Ramos (cell line): ENCODE measurements around the gene POLR2E.

Source experiments
- in situ Hi-C: fragments of 300-500 bp; cut with MboI; formaldehyde crosslinking; loops from one replicate; pipeline ENCODE4 v1.14.3; 2022; ENCODE audit warnings: low sequenced_read_pairs; ENCODE audit not compliant: unreplicated experiment

POLR2E gene

DNA sequence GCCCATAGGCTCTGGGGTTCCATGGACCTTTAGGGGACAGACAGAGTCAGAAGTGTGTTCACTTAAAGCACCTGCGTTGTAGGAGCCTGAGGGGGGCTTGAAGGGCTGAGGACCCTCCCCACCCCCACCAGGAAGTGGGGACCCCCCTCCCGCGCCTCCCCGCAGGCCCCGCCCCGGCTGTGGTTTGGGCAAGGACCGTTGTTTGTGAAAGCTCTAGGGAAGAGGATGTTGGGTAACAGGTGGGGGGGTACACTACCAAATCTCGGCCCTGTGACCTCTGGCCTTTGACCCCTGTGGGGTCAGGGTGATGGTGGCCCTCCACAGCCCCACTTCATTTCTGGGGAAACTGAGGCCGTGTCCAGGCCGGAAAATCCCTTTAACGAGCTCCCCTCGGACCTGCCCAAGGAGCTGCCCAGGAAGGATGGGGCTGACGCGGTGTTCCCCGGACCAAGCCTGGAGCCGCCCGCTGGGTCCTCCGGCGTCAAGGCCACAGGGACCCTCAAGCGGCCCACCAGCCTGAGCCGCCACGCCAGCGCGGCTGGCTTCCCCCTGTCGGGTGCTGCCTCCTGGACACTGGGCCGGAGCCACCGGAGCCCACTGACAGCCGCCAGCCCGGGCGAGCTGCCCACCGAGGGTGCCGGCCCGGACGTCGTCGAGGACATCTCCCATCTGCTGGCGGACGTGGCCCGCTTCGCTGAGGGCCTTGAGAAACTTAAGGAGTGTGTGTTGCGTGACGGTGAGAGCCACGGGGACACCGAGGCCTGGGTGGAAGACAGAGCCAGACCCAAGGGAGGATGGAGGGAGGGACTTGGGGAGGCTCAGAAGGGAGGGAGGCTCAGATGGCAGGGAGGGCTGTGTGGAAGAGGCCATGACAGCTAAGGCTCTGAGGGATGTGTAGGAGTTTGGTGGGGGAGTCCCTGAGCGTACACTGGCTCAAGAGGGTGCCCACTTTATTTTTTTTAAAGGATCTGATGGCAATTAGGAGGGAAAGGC lies 26.9 kb downstream of the POLR2E start:
- in situ Hi-C loops, result no loop called here

- in situ Hi-C loops, result no loop called here
Observed at GRCh38 chr19:1067341-1067957, 27.7 kb downstream of the POLR2E start.

DNA sequence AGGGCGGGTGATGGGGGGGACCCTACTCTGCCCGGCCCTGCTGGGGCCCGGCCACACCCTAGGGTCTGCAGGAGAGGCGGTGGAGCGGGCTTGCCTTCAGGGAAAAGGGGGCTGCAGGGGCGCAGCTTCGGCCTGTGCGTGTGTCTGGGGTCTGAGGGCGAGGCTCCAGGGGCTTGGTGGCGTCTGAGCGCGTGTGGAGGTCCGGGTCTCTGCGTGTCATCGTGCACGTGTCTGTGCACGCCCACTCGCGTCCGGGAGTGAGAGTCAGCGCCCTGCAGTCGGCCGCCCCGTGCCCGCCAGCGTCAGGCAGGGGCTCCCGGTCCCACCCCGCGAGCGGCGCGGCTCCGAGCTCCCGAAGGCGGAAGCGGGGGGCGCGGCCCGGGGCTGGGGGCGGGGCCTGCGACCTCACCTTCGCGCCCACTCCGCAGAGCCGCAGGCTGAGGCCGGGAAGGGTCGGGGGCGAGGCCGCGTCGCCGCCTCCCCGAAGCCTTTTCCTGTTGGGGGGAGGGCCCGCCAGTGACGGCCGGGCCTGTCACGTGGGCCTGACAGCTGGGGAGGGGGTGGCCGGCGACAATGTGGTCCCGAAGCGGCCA lies 28.3 kb downstream of the POLR2E start, which contains the start of gene ARHGAP45:
TSS of gene ARHGAP45 (plus strand) at position 420 of the 593 bp plus-strand sequence. CDS start 239 bp downstream, outside the sequence.
- in situ Hi-C loops, result no loop called here

DNA sequence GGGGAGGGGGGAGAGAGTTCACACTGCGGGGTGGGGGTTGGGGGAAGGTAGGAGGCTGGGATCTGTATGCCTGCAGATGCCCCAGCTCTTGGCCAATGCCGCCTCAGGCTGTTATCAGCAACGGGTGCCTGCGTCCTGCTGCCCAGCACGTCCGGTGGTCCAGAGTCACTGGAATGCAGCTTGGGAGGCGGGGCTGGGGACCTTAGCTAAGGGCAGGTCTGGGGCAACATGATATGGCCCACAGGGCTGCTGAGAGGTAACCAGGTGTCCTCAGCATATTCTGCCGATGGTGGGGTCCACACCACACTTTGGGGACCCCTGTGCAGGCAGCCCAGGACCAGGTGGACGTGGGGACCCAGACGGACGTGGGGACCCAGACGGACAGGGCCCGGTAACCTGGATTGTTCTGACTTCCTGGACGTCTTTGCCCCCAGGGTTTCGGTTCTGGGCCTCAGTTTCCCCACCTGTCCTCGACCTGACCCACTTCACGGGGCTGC lies 28.9 kb downstream of the POLR2E start:
- in situ Hi-C loops, result no loop called here

DNA sequence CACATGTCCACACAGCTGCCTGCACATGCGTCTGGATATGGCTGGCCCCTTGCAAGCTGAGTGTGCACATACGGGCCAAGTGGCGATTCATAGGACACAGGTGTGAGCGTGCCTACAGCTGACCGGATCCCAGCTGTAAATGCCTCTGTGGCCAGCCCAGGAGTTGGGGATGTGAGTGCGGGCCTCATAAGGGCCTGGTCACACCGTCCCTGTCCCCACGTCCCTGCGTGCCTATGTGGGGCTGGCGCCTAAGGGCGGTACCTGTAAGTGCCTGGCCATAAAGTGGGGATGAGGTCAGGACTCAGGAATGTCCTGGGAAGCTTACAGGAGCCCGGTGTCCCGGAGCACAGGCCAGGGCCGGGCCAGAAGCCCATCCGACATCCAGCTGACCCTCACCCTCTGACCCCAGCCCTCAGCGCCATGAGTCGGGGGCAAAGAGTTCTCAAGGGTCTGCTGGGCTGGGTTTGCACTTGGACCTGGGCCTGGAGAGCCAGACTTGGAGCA lies 29.5 kb downstream of the POLR2E start:
- in situ Hi-C loops, result no loop called here

DNA sequence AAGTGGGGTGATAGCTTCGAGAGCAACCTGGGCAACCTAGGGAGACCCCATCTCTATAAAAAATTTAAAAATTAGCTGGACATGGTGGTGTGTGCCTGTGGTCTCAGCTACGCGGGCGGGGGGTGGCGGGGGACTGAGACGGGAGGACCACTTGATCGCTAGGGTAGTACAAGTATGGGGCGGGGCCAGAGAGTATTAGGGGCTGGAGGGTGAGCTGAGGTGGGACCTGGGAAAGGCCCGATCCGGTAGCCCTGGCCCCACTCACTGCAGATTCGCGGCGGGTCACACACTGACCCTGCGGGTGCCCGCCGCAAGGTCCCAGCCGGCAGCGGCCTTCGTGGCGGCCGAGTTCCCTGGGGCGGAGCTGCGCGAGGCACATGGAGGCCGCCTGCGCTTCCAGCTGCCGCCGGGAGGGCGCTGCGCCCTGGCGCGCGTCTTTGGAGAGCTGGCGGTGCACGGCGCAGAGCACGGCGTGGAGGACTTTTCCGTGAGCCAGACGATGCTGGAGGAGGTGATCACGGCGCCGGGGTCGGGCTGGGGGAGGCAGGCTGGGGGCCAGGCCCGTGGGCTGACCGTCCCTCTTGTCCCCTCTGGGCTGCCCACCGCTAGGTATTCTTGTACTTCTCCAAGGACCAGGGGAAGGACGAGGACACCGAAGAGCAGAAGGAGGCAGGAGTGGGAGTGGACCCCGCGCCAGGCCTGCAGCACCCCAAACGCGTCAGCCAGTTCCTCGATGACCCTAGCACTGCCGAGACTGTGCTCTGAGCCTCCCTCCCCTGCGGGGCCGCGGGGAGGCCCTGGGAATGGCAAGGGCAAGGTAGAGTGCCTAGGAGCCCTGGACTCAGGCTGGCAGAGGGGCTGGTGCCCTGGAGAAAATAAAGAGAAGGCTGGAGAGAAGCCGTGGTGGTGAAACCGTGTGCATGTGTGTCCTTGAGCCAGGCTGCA lies 30.2 kb downstream of the POLR2E start:
- in situ Hi-C loops, result no loop called here

DNA sequence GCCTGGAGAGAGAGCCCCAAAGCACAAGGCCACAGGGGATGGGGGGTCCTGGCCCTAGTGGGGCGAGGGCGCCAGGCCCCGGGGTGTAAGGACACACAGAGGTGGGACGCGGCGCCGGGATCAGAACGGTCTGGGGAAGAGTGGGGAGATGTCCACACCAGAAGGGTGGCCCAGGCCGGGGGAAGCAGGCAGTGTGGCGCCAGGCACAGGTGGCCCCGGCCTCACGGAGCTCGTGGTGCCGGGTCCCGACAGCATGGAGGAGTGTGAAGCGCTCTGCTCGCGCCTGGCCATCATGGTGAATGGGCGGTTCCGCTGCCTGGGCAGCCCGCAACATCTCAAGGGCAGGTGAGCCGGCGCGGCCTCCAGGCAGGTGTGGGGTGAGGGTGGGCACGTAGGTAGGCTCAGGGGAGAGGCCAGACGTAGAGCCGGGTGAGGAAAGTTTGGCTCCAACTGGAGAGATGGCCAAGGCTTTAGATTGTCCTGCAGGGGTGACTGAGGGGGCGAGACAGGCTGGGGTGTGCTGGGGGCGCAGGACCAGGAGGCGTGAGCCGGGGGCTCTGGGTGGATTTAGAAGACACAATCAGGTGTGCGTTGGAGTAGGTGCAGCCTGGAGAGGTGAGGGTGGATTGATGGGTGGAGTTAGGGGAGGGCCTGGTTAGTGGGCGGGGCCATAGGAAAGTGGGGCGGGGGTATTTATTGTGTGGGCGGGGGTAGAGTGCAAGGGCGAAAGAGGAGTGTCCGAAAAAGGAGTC lies 31.1 kb downstream of the POLR2E start:
- in situ Hi-C loops, result no loop called here

DNA sequence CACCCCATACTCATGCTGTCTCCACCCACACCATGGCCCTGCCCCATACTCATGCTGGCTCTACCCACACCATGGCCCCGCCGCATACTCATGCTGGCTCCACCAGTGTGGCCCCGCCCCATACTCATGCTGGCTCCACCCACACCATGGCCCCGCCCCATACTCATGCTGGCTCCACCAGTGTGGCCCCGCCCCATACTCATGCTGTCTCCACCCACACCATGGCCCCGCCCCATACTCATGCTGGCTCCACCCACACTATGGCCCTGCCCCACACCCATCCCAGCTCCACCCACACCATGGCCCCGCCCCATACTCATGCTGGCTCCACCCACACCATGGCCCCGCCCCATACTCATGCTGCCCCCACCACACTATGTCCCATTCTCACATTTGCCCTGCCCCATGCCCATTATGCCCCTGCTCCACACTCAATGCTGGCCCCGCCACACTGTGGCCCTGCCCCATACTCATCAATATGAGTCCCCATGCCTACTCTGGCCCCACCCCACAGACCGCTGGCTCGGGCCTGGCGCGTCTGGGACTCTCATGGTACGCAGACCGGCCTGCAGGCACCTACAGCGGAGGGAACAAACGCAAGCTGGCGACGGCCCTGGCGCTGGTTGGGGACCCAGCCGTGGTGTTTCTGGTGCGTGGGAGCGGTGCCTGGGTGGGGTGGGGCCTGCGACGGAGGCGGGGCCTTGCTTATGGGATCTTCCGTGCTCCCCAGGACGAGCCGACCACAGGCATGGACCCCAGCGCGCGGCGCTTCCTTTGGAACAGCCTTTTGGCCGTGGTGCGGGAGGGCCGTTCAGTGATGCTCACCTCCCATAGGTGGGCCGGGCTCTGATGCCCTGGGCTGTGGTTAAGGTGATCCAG lies 31.9 kb downstream of the POLR2E start:
- in situ Hi-C loops, result no loop called here

GRCh38 chr19:1062387-1063029 lies 32.7 kb downstream of the POLR2E start:
- in situ Hi-C loops, result no loop called here

DNA sequence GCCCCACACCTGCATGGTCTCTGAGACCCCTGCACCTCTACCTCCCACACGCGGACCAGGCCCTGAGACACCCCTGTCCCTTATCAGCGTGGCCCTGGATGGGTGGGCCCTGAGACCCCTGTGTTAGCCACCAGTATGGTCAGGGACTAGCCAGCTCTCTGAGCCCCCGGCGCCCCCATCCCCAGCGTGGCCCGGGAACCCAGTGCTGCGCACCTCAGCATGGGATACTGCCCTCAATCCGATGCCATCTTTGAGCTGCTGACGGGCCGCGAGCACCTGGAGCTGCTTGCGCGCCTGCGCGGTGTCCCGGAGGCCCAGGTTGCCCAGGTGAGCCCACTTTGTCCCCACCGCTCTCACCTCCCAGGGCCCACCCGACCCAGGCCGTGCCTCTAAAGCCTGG lies 33.2 kb downstream of the POLR2E start:
- in situ Hi-C loops, result no loop called here

DNA sequence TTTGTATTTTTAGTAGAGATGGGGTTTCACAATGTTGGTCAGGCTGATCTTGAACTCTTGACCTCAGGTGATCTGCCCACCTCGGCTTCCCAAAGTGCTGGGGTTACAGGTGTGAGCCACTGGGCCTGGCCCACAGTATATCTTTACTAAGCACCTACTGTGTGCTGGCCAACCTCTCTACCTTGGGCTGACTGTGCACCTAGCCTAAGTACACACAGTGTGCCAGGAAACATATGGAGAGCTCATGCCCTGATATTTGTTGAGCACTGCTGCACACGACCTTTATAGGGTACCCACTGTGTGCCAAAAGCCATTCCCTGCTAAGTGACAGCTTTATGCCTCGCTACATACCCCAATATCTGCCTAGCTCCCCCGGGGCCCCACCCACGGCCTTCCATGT lies 34.5 kb downstream of the POLR2E start:
- in situ Hi-C loops, result no loop called here

DNA sequence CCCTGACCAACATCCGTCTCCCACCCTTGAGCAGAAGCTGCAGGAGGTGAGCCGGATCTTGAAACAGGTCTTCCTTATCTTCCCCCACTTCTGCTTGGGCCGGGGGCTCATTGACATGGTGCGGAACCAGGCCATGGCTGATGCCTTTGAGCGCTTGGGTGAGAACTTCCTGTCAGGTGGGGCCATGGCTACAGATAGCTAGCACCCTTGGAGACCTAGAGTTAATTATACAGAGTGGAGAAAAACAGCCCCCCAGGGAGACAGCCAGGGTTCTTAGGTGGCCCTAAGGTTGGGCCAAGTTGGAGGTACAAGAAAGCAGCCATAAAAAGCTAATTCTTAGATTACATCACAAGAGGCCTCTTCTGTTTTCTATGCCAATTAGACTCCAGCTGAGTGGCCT lies 37.1 kb downstream of the POLR2E start:
- in situ Hi-C loops, result no loop called here

- in situ Hi-C loops, result no loop called here
Observed at GRCh38 chr19:1057176-1057855, 37.9 kb downstream of the POLR2E start.

DNA sequence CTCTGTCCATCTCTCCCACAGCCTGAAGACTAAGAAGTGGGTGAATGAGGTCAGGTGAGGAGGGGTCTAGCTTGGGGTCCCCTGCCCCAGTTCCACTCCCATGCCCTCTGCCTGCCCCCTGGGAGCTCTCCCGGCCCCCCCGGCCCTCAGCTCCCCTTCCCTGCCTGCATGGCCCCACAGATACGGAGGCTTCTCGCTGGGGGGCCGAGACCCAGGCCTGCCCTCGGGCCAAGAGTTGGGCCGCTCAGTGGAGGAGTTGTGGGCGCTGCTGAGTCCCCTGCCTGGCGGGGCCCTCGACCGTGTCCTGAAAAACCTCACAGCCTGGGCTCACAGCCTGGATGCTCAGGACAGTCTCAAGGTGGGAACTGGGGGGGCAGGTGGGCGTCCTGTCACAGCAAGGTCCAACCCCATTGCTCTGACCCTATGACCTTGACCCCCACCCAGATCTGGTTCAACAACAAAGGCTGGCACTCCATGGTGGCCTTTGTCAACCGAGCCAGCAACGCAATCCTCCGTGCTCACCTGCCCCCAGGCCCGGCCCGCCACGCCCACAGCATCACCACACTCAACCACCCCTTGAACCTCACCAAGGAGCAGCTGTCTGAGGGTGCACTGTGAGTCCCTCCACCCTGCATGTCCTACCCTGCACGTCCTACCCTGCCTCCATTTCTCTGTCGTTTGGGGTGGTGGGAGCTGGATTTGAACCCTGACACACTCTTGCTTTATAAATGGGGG lies 39.1 kb downstream of the POLR2E start:
- in situ Hi-C loops, result no loop called here

DNA sequence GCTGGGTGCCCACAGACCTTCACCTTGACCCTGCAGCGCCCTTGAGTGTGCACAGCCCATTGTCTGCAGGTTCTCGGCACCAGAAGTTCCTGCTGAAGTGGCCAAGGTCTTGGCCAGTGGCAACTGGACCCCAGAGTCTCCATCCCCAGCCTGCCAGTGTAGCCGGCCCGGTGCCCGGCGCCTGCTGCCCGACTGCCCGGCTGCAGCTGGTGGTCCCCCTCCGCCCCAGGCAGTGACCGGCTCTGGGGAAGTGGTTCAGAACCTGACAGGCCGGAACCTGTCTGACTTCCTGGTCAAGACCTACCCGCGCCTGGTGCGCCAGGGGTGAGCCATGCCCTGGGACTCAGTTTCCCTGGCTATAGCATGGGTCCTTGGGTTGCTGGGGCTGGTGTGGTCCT lies 40.1 kb downstream of the POLR2E start:
- in situ Hi-C loops, result no loop called here
